ENCODE results near the gene C5orf46. TPM values are rescaled to one million over a fixed set of nuclear protein-coding genes. Genes with fewer than 3 reads are reported as not detected.

The C5orf46 gene
- total and polyA plus RNA-seq, 2 of the 13 experiments (the other 11 are each of a cell fraction or from before 2014, with no cell fraction given): not detected

GRCh38 chr5:147893820-147894219 lies 12.5 kb downstream of the C5orf46 start:
- DNase-seq (ENCODE audit: low spot score) (no peak), ATAC-seq (no peak), FAIRE-seq (no peak)
- Histone ChIP-seq H3K9me3 (ENCODE audit: low read length) (no peaks in the 10 kb centered on the region), H2AFZ (ENCODE audit: low read length) (no peak overlapping the region), H3K9ac (ENCODE audit: insufficient read depth, low read depth, low read length) (no peak overlapping the region), H3K27me3 (ENCODE audit: control insufficient read depth in 1 of 2, insufficient read depth in 2 of 2, low read length in 2 of 2) (no peaks in the 10 kb centered on the region), H3K79me2 (ENCODE audit: insufficient read depth, low read length) (no peaks in the 10 kb centered on the region), H3K4me1 (ENCODE audit: insufficient read depth, low read length) (no peaks in the 10 kb centered on the region), H4K20me1 (ENCODE audit: insufficient read depth, low read length) (no peaks in the 10 kb centered on the region), H3K4me2 (ENCODE audit: low read depth, low read length) (no peak overlapping the region), H3K27ac (ENCODE audit: extremely low read length, insufficient read depth, low read length) (no peak overlapping the region), H3K4me3 (replicated peaks in 1 of 3; ENCODE audit: insufficient read depth in 1 of 3, low read depth in 2 of 3, low read length in 3 of 3) (no peak overlapping the region), H3K36me3 (replicated peaks in 1 of 2; ENCODE audit: control insufficient read depth in 1 of 2, insufficient read depth in 2 of 2, low read length in 2 of 2) (no peaks in the 10 kb centered on the region)
- 2% methylated on average over 2 of the region's 2 CpGs for WGBS (ENCODE audit: low lambda C conversion rate)
- POLR2A ChIA-PET: no interaction called here
- intact Hi-C loops (cut with micrococcal nuclease; ENCODE audit: unreplicated experiment): no loop called here
- in situ Hi-C loops (cut with HindIII; ENCODE audit: extremely low pct_ligation_motif_present, low pct_unique_long_range_greater_than_20kb): no loop called here
- TF ChIP-seq RFX5 (IDR thresholded peaks at IDR 0.05; ENCODE audit: low read depth, low read length) (no peak), SRF (IDR thresholded peaks at IDR 0.05; ENCODE audit: low read depth, low read length) (no peak), ZBTB49 (CRISPR knock-in tag; IDR thresholded peaks at IDR 0.05; ENCODE audit: borderline replicate concordance) (no peak), SMC3 (IDR thresholded peaks at IDR 0.05; ENCODE audit: low read length) (no peak), GLI4 (CRISPR knock-in tag; IDR thresholded peaks at IDR 0.05; ENCODE audit: borderline replicate concordance) (no peak), EEA1 (CRISPR knock-in tag; IDR thresholded peaks at IDR 0.05; ENCODE audit: borderline replicate concordance) (no peak)
- CTCF ChIA-PET (ENCODE audit: low intra/inter-chr PET ratio, low total read pairs): no interaction called here
- no TSS peak for BruUV-seq (replicated peaks)

DNA sequence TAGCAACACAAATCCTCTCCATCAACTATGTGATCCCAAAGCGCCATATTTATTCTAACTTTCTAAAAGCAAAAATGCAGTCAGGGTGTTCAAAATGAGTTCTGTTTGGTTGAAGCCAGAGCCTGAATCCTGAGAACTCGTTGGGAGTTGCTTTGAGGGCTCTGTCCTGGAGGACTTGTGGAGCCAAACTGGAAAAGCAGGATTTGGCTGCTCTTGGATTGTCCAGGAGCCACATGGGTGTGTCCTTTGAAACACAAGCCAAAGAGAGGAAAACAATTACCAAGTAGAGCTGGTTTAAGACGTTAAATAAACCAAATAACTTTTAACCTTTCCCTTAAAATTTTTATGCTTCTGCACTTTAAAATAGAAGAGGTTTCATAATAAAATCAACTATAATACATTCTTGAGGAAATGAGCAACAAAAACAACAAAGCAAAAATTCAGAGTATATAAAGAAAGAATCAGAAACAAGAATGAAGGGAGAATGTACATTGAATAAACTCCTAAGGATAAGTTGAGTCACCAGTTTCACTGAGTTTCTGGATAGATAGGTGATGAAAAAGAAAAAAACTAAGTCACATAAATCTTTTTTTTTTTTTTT lies 13.5 kb downstream of the C5orf46 start:
- H3K4me1 ChIP-seq (ENCODE audit: insufficient read depth, low read length): no peaks in the 10 kb centered on the region
- DNase-seq (ENCODE audit: low spot score): no peak
- in situ Hi-C loops (cut with HindIII; ENCODE audit: extremely low pct_ligation_motif_present, low pct_unique_long_range_greater_than_20kb): no loop called here
- no peak overlapping the region for H3K4me2 ChIP-seq (ENCODE audit: low read depth, low read length)
- no peaks in the 10 kb centered on the region for H3K9me3 ChIP-seq (ENCODE audit: low read length)
- BruUV-seq (replicated peaks): no TSS peak
- no peak overlapping the region for H3K27ac ChIP-seq (ENCODE audit: extremely low read length, insufficient read depth, low read length)
- ChIA-PET POLR2A (no interaction called here), CTCF (ENCODE audit: low intra/inter-chr PET ratio, low total read pairs) (no interaction called here)
- WGBS (ENCODE audit: low lambda C conversion rate): 32% methylated on average over 3 of the region's 3 CpGs
- H3K9ac ChIP-seq (ENCODE audit: insufficient read depth, low read depth, low read length): no peak overlapping the region
- H4K20me1 ChIP-seq (ENCODE audit: insufficient read depth, low read length): no peaks in the 10 kb centered on the region
- intact Hi-C loops (cut with micrococcal nuclease; ENCODE audit: unreplicated experiment): no loop called here
- no peak overlapping the region for H3K4me3 ChIP-seq (replicated peaks in 1 of 3; ENCODE audit: insufficient read depth in 1 of 3, low read depth in 2 of 3, low read length in 3 of 3)
- no peak overlapping the region for H2AFZ ChIP-seq (ENCODE audit: low read length)
- H3K79me2 ChIP-seq (ENCODE audit: insufficient read depth, low read length): no peaks in the 10 kb centered on the region
- FAIRE-seq: no peak
- ATAC-seq: no peak
- no peaks in the 10 kb centered on the region for H3K27me3 ChIP-seq (ENCODE audit: control insufficient read depth in 1 of 2, insufficient read depth in 2 of 2, low read length in 2 of 2)
- no peaks in the 10 kb centered on the region for H3K36me3 ChIP-seq (replicated peaks in 1 of 2; ENCODE audit: control insufficient read depth in 1 of 2, insufficient read depth in 2 of 2, low read length in 2 of 2)
- TF ChIP-seq EP300 (IDR thresholded peaks at IDR 0.05; ENCODE audit: low read depth in 2 of 2, low read length in 2 of 2) (no peak), EP300 (CRISPR knock-in tag; IDR thresholded peaks at IDR 0.05; ENCODE audit: borderline replicate concordance) (no peak), MED1 (CRISPR knock-in tag; IDR thresholded peaks at IDR 0.05) (no peak)

Measured in HepG2 (cell line).